HG02840 (cell line): ENCODE measurements around the gene CDKAL1.

Experiments
- ATAC-seq: cut with Tn5 transposase; IDR thresholded peaks from one replicate; pipeline ENCODE4 v1.9.1; 2021; ENCODE audit warnings: mild to moderate bottlenecking, moderate library complexity, moderate number of reproducible peaks; ENCODE audit not compliant: unreplicated experiment, low FRiP score

The CDKAL1 gene

GRCh38 chr6:20664250-20664649 lies 130.0 kb downstream of the CDKAL1 start:
- no peak for ATAC-seq

- no peak for ATAC-seq
Measured at GRCh38 chr6:20665290-20665689, 131.0 kb downstream of the CDKAL1 start.

- ATAC-seq, result peak; percentile 69
Measured at GRCh38 chr6:20669571-20670314, 135.5 kb downstream of the CDKAL1 start.

- ATAC-seq, result no peak
Measured at GRCh38 chr6:20670750-20671149, 136.5 kb downstream of the CDKAL1 start.

- no peak for ATAC-seq
Measured at GRCh38 chr6:20672038-20672437, 137.8 kb downstream of the CDKAL1 start.

- ATAC-seq, result no peak
Measured at GRCh38 chr6:20673458-20673857, 139.2 kb downstream of the CDKAL1 start.

GRCh38 chr6:20674664-20675063 lies 140.4 kb downstream of the CDKAL1 start:
- ATAC-seq, result no peak

- no peak for ATAC-seq
Measured at GRCh38 chr6:20678831-20679352, 144.6 kb downstream of the CDKAL1 start.

- peak; percentile 67 for ATAC-seq
Measured at GRCh38 chr6:20680697-20681165, 146.5 kb downstream of the CDKAL1 start.

- ATAC-seq, result peak; percentile 25
Measured at GRCh38 chr6:20681243-20681684, 147.0 kb downstream of the CDKAL1 start.

- no peak for ATAC-seq
Measured at GRCh38 chr6:20684474-20684873, 150.2 kb downstream of the CDKAL1 start.

GRCh38 chr6:20686142-20686541 lies 151.9 kb downstream of the CDKAL1 start:
- ATAC-seq, result no peak

GRCh38 chr6:20687494-20687893 lies 153.2 kb downstream of the CDKAL1 start:
- no peak for ATAC-seq

- peak; percentile 81 for ATAC-seq
Measured at GRCh38 chr6:20688710-20689500, 154.6 kb downstream of the CDKAL1 start.

- ATAC-seq, result no peak
Measured at GRCh38 chr6:20691185-20691584, 156.9 kb downstream of the CDKAL1 start.

- ATAC-seq, result no peak
Measured at GRCh38 chr6:20692023-20692422, 157.8 kb downstream of the CDKAL1 start.

- ATAC-seq, result no peak
Measured at GRCh38 chr6:20693466-20694063, 159.3 kb downstream of the CDKAL1 start.

GRCh38 chr6:20696676-20697075 lies 162.4 kb downstream of the CDKAL1 start:
- ATAC-seq, result no peak

GRCh38 chr6:20698675-20699074 lies 164.4 kb downstream of the CDKAL1 start:
- no peak for ATAC-seq

- no peak for ATAC-seq
Measured at GRCh38 chr6:20699402-20699801, 165.1 kb downstream of the CDKAL1 start.

GRCh38 chr6:20700375-20700774 lies 166.1 kb downstream of the CDKAL1 start:
- no peak for ATAC-seq
